Bronchial epithelial cell (primary cell): Measurements from ENCODE around the gene CTAGE1. TPM values are rescaled to one million over a fixed set of nuclear protein-coding genes. Genes with fewer than 3 reads are reported as not detected.

Experiments
- DNase-seq: peaks from one replicate; pipeline ENCODE4 v3.0.0-alpha.2; 2010; ENCODE audit warnings: low read depth
- FAIRE-seq: peaks from 2 replicates; lab custom pipeline; 2011; peaks lifted over from hg19 to GRCh38; lab: Jason Lieb, UNC
- H3K27me3 ChIP-seq: 2 replicates; pipeline ENCODE4 v1.5.1; 2011; ENCODE audit warnings: low read length; ENCODE audit not compliant: control insufficient read depth, insufficient read depth
- H3K36me3 ChIP-seq: 2 replicates; pipeline ENCODE4 v1.5.1; 2011; ENCODE audit warnings: low read length; ENCODE audit not compliant: control insufficient read depth, insufficient read depth
- H3K4me3 ChIP-seq: 2 replicates; pipeline ENCODE4 v1.5.1; 2011; ENCODE audit warnings: mild to moderate bottlenecking, low read depth, low read length, control low read depth
- total RNA-seq: library from RNA; depleted of rRNA; stranded (reverse); fragments of >200 nt; gene quantifications from 2 replicates; pipeline ENCODE4 v1.2.1, GENCODE V29; 2014
- TF ChIP-seq, protein P1 (sequence below): IDR thresholded peaks from 2 replicates; pipeline ENCODE4 v1.5.1; 2011; ENCODE audit warnings: mild to moderate bottlenecking, moderate library complexity, low read length, control low read depth, inconsistent platforms; ENCODE audit not compliant: insufficient read depth, severe bottlenecking

The CTAGE1 gene
- total RNA-seq, 1 donor from 2014 or later, result not detected

DNA sequence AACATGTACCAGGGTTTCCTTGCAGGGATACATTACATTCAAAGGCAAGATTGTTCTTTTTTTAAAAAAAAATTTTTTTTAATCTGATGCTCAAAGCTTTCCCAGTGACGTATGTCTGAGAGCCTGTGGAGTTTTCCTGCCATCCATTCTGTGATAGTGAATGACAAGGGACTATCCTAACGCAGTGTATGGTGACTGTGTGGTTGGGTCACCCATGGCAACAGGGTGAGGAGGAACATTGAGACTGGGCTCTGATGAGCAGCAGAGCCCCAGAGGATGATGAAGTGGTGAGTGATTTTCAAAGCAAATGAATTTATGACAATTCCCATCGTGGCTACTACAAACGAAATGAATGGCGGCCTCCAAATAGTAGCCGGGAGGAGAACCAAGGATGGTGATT lies 28.6 kb upstream of the CTAGE1 start:
- TF ChIP-seq, protein P1, sequence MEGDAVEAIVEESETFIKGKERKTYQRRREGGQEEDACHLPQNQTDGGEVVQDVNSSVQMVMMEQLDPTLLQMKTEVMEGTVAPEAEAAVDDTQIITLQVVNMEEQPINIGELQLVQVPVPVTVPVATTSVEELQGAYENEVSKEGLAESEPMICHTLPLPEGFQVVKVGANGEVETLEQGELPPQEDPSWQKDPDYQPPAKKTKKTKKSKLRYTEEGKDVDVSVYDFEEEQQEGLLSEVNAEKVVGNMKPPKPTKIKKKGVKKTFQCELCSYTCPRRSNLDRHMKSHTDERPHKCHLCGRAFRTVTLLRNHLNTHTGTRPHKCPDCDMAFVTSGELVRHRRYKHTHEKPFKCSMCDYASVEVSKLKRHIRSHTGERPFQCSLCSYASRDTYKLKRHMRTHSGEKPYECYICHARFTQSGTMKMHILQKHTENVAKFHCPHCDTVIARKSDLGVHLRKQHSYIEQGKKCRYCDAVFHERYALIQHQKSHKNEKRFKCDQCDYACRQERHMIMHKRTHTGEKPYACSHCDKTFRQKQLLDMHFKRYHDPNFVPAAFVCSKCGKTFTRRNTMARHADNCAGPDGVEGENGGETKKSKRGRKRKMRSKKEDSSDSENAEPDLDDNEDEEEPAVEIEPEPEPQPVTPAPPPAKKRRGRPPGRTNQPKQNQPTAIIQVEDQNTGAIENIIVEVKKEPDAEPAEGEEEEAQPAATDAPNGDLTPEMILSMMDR, result no peak
- DNase-seq (no peak), FAIRE-seq (no peak)
- Histone ChIP-seq H3K4me3 (no peak overlapping the region), H3K27me3 (no peaks in the 10 kb centered on the region), H3K36me3 (no peaks in the 10 kb centered on the region)

DNA sequence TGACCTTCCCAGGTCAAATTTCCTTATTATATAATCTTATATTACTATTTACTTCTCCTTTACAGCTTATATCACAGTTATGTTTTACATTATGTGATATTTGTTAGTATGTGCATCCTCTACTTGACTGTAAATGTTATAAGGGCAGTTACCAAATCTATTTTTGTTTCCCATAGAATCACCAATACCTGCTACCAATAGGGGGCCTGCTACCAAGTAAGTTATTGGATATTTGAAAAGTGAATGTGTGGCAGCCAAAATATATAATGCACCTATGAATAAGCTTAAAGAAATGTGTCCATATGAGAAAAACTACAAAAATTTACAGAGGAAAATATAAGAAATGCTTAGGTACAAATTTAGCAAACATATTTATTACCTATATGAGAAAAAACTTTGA lies 23.9 kb upstream of the CTAGE1 start:
- Histone ChIP-seq H3K4me3 (no peak overlapping the region), H3K27me3 (no peaks in the 10 kb centered on the region), H3K36me3 (no peaks in the 10 kb centered on the region)
- no peak for FAIRE-seq
- TF ChIP-seq, protein P1, result no peak
- no peak for DNase-seq

DNA sequence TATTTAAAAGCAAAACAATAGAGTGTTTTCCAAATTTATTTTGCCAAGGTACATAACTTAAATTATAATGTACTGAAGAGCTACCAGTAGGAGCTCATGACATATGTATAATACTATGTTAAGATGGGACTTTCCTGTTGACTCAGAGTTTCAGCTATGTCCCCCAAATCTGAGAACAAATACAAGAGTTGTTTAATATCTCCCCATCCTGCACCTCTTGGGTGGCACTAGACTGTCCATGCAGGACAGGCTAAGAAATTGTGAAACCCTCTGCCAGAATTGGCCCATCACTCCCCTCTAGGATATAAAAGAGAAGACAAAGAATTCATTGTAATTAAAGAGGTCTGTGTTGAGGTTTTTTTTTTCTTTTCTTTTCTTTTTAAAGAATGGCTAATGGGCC lies 21.7 kb upstream of the CTAGE1 start:
- H3K4me3 ChIP-seq, result no peak overlapping the region
- peak; percentile 69 for DNase-seq
- H3K36me3 ChIP-seq, result no peaks in the 10 kb centered on the region
- FAIRE-seq, result no peak
- H3K27me3 ChIP-seq, result no peaks in the 10 kb centered on the region
- TF ChIP-seq, protein P1, result no peak

DNA sequence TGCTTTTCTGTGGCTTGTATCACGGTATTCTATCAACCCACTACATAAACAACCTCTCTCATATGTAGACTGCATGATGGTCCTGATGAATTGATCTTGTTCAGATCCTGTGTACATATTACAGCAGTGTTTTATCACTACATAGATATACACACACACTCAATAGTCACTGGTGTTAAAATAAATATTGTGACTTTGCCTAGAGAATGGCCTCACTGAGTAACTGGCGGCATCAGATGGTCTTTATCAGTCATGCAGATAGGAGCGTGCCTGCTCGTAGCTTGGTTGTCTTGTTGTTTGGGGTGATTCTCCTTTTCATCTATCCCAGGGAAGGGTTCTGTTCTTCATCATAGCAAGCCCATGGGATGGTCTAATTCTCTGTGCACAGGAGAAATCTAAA lies 18.4 kb upstream of the CTAGE1 start:
- H3K27me3 ChIP-seq, result no peaks in the 10 kb centered on the region
- H3K36me3 ChIP-seq, result no peaks in the 10 kb centered on the region
- no peak for FAIRE-seq
- no peak overlapping the region for H3K4me3 ChIP-seq
- no peak for DNase-seq
- TF ChIP-seq, protein P1, result no peak

DNA sequence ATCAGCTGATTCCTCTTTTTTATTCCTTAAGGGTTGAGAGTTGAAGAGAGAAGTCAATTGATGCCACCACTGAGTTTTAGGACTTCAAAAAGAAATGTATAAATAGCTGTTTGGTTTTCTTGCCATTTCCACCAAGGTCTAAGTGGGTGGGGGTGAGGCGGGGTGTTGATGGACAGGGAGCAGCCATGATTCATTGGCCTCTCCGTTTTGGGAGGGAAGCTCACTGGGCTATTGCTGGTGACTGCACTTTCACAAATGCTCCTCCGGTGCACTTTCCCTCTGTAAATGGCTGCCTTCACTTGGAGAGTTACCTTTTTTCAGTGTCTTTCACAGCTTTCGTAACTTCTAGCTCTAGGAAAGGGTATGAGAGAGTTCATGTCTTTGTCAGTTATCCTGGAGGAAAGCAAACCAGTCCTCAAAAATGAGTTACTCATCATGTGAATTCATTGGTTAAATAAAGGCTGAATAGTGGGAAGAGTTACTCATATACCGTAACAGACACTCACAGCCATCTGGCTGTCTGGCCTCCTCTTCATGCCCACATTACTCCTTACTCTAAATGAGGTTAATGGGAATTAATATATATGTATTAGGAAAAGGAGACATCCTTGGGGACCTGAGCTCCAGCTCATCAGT lies 17.4 kb upstream of the CTAGE1 start:
- FAIRE-seq (peak; percentile 70), DNase-seq (peak; percentile 96)
- Histone ChIP-seq H3K27me3 (no peaks in the 10 kb centered on the region), H3K36me3 (no peaks in the 10 kb centered on the region), H3K4me3 (no peak overlapping the region)
- TF ChIP-seq, protein P1, result no peak

DNA sequence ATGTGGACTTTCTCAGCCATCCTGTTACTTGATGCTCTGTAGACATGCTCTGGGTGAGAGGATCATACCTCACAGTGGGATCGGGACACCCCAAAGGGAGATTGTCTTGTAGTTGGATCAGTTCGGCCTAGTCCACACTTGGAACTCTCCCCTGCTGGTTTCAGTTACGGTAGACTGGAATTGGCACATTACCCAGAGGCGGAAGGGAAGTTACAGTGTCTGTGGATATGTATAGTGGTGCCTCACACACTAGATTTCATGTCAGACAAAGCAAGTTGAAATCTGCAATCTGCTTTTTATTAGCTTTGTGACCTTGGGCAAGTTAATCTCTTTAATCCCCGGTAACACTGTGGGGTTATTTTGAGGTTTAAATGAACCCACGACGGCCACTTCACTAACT lies 16.2 kb upstream of the CTAGE1 start:
- DNase-seq (peak; percentile 41), FAIRE-seq (no peak)
- Histone ChIP-seq H3K4me3 (no peak overlapping the region), H3K36me3 (no peaks in the 10 kb centered on the region), H3K27me3 (no peaks in the 10 kb centered on the region)
- TF ChIP-seq, protein P1, result no peak
